Measurements from ENCODE around the gene DEFB131B. TPM values are rescaled to one million over a fixed set of nuclear protein-coding genes. Genes with fewer than 3 reads are reported as not detected.

Gene DEFB131B
- total RNA-seq, 1 donor from 2014 or later: not detected

DNA sequence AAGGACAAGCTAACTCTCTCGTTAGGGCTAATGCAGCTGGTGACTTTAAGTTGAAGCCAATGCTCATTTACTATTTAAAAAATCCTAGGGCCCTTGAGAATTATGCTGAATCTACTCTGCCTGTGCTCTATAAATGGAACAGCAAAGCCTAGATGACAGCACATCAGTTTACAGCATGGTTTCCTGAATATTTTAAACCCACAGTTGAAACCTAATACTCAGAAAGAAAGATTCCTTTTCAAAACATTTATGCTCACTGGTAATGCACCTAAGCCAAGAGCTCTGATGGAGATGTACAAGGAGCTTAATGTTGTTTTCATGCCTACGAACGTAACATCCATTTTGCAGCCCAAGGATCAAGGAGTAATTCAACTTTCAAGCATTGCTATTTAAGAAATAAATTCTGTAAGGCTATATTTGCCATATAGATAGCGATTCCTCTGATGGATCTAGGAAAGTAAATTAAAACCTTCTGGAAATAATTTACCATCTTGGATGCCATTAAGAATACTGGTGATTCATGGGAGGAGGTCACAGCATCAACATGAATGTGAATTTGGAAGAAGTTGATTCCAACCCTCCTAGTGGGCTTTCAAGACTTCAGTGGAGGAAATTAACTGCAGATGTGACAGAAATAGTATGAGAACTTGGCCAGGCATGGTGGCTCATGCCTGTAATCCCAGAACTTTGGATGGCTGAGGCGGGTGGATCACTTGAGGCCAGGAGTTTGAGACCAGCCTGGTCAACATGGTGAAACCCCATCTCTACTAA lies 35.7 kb downstream of the DEFB131B start:
- intact Hi-C loops (cut with DNase I): no loop called here
- Histone ChIP-seq H3K4me1 (no peaks in the 10 kb centered on the region), H3K27ac (no peak overlapping the region), H3K4me3 (no peak overlapping the region), H3K9me3 (no peaks in the 10 kb centered on the region), H3K27me3 (no peaks in the 10 kb centered on the region), H3K36me3 (peaks cover 0 to 31% of the 10 kb centered on the region in 2 donors)
- TF ChIP-seq POLR2A (IDR thresholded peaks at IDR 0.05): no peak
- TF ChIP-seq POLR2AphosphoS5 (IDR thresholded peaks at IDR 0.05; ENCODE audit: insufficient read depth in 1 of 2, low read depth in 1 of 2): no peak
- TF ChIP-seq, protein P1, sequence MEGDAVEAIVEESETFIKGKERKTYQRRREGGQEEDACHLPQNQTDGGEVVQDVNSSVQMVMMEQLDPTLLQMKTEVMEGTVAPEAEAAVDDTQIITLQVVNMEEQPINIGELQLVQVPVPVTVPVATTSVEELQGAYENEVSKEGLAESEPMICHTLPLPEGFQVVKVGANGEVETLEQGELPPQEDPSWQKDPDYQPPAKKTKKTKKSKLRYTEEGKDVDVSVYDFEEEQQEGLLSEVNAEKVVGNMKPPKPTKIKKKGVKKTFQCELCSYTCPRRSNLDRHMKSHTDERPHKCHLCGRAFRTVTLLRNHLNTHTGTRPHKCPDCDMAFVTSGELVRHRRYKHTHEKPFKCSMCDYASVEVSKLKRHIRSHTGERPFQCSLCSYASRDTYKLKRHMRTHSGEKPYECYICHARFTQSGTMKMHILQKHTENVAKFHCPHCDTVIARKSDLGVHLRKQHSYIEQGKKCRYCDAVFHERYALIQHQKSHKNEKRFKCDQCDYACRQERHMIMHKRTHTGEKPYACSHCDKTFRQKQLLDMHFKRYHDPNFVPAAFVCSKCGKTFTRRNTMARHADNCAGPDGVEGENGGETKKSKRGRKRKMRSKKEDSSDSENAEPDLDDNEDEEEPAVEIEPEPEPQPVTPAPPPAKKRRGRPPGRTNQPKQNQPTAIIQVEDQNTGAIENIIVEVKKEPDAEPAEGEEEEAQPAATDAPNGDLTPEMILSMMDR (IDR thresholded peaks at IDR 0.05): no peak
- DNase-seq (ENCODE audit: extremely low spot score in 2 of 2): no peak

DNA sequence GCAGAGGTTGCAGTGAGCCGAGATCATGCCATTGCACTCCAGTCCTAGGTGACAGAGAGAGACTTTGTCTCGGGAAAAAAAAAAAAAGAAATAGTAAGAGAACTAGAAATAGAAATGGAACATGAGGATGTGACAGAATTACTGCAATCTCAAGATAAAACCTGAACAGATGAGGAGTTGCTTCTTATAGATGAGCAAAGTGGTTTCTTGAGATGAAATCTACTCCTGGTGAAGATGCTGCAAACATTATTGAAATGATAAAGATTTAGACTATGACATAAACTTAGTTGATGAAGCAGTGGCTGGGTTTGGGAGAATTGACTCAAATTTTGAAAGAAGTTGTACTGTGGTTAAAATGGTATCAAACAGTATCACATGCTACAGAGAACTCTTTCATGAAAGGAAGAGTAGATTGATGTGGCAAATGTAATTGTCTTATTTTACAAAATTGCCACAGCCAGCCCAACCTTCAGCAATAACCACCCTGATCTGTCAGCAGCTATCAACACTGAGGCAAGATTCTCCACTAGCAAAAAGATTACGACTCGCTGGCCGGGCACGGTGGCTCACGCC lies 36.5 kb downstream of the DEFB131B start:
- no peak for DNase-seq (ENCODE audit: extremely low spot score in 2 of 2)
- Histone ChIP-seq H3K27me3 (no peaks in the 10 kb centered on the region), H3K36me3 (peaks cover 0 to 31% of the 10 kb centered on the region in 2 donors), H3K4me1 (no peaks in the 10 kb centered on the region), H3K9me3 (no peaks in the 10 kb centered on the region), H3K4me3 (no peak overlapping the region), H3K27ac (no peak overlapping the region)
- TF ChIP-seq POLR2AphosphoS5 (IDR thresholded peaks at IDR 0.05; ENCODE audit: insufficient read depth in 1 of 2, low read depth in 1 of 2) (no peak), POLR2A (IDR thresholded peaks at IDR 0.05) (no peak)
- TF ChIP-seq, protein P1 (IDR thresholded peaks at IDR 0.05): no peak
- intact Hi-C loops (cut with DNase I): no loop called here

DNA sequence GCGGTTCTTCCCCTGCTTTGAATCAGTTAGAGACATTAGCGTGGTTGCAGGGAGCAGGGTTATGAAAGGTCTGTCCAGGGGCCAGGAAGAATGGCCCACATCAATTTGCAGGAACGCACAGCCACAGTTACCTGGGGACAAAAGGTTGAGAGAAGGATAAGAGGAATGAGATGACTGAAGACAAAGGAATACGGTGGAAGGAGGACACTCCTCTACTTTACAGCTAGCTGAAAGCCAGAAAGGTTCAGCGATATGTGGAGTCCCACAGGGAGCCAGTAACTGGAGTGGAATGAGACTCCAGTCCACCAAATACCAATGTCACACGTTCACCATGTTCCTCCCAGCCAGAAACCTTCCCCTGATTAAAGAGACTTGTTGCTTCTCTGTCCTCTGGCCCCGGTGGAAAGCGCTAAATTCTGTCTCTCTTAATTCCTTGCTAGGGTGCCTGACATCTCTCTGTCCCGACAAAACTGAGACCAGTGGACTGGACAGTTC lies 39.4 kb downstream of the DEFB131B start:
- Histone ChIP-seq H3K4me3 (no peak overlapping the region), H3K27ac (no peak overlapping the region), H3K27me3 (no peaks in the 10 kb centered on the region), H3K9me3 (no peaks in the 10 kb centered on the region), H3K4me1 (no peaks in the 10 kb centered on the region), H3K36me3 (peaks cover 0 to 31% of the 10 kb centered on the region in 2 donors)
- intact Hi-C loops (cut with DNase I): no loop called here
- no peak for DNase-seq (ENCODE audit: extremely low spot score in 2 of 2)
- TF ChIP-seq POLR2AphosphoS5 (IDR thresholded peaks at IDR 0.05; ENCODE audit: insufficient read depth in 1 of 2, low read depth in 1 of 2): no peak
- TF ChIP-seq, protein P1 (IDR thresholded peaks at IDR 0.05): no peak
- TF ChIP-seq POLR2A (IDR thresholded peaks at IDR 0.05): no peak

DNA sequence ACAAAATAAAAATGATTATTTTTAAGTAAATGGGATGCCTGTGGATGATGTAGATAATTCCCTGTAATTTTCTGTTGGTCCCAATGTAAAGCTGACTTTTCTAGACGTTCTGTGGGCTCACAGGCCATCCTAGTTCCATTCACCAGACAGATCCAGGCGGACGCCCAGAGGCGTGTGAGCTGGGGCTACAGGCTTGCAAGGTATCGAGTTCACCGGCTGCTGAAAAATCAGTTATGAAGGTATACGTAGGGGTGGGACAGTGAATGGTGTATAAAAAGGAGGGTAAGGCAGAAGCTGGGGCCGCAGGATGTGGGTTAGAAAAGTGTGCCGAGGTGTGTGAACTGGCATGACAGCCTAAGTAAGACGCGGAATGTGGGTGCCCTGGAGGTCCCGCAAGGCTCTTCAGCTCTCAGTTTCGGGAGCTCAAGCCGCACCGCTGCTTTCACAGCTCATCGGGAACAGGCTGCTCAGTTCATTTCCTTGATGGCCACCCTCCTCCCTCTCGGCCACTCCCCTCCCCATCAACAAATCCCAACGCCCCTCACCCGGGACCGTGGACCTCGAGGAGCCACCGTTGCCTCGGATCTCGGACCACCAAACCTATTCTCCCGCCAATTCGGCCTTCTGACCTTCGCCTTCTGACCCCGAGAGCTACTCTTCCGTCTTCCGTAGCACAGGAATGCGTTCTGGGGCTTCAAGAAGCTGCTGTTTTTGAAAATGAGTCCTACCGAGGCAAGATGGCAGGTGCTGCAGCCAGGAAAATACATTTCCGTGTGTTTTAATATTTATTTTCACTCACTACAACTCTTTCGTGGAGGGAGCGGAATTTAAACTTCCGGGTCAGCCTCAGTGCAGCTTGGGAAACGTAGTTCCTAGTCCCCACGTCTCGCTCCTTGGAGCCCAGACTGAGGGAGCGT lies 49.8 kb downstream of the DEFB131B start, which contains the start of gene XNDC1N:
Gene XNDC1N, minus strand, starts transcription at position 775 of the 917 bp plus-strand sequence. CDS start 5,241 bp downstream, outside the sequence.
- Histone ChIP-seq H3K27me3 (no peaks in the 10 kb centered on the region), H3K4me3 (peak within 1 kb of the TSS; percentile 74 to 93), H3K27ac (peak within 1 kb of the TSS; percentile 90), H3K4me1 (peaks cover 32% of the 10 kb centered on the region), H3K9me3 (no peaks in the 10 kb centered on the region), H3K36me3 (peaks cover 0 to 6% of the 10 kb centered on the region in 2 donors)
- intact Hi-C loops (cut with DNase I): no loop called here
- peak in 1 of 2 donors; percentile 88 for DNase-seq (ENCODE audit: extremely low spot score in 2 of 2)
- peak in 1 of 2 donors; percentile 97 for TF ChIP-seq POLR2AphosphoS5 (IDR thresholded peaks at IDR 0.05; ENCODE audit: insufficient read depth in 1 of 2, low read depth in 1 of 2)
- TF ChIP-seq POLR2A (IDR thresholded peaks at IDR 0.05): no peak
